ENCODE data around the gene MYBPC3. TPM values are rescaled to one million over a fixed set of nuclear protein-coding genes. Genes with fewer than 3 reads are reported as not detected.

MYBPC3 gene
- total and polyA plus RNA-seq, 2 donors (not counting 3 experiments of a cell fraction or from before 2014, with no cell fraction given): not detected

GRCh38 chr11:47340980-47341775 is 11.3 kb downstream of the MYBPC3 start:
- no peak for DNase-seq (ENCODE audit: low read depth, low spot score)
- Histone ChIP-seq H3K4me2 (ENCODE audit: insufficient read depth, low read length) (no peak overlapping the region), H3K9ac (replicated peaks; ENCODE audit: extremely low read depth, insufficient read depth, low read length) (no peak overlapping the region), H3K36me3 (ENCODE audit: control insufficient read depth in 2 of 2, extremely low read depth in 1 of 2, insufficient read depth in 2 of 2, low read length in 2 of 2) (no peaks in the 10 kb centered on the region), H3K9me1 (replicated peaks; ENCODE audit: control insufficient read depth, extremely low read depth, insufficient read depth, low read length) (no peaks in the 10 kb centered on the region), H3K27me3 (ENCODE audit: control insufficient read depth in 2 of 2, insufficient read depth in 2 of 2, low read length in 2 of 2) (no peaks in the 10 kb centered on the region), H2AFZ (ENCODE audit: low read depth, low read length) (no peak overlapping the region), H3K4me3 (replicated peaks in 1 of 3; ENCODE audit: insufficient read depth in 1 of 3, low read depth in 1 of 3, low read length in 3 of 3) (no peak overlapping the region), H3K9me3 (replicated peaks; ENCODE audit: control insufficient read depth, insufficient read depth, low read length) (no peaks in the 10 kb centered on the region), H3K4me1 (ENCODE audit: control insufficient read depth, extremely low read depth, insufficient read depth, low read length) (no peaks in the 10 kb centered on the region), H3K27ac (ENCODE audit: insufficient read depth, low read depth, low read length) (no peak overlapping the region), H4K20me1 (replicated peaks; ENCODE audit: control insufficient read depth, extremely low read depth, insufficient read depth, low read length) (no peaks in the 10 kb centered on the region), H3K79me2 (ENCODE audit: control insufficient read depth, insufficient read depth, low read length) (no peaks in the 10 kb centered on the region)
- FAIRE-seq: no peak
- dilution Hi-C loops (cut with MboI; ENCODE audit: extremely low pct_ligation_motif_present, low sequenced_read_pairs) (no loop called here), intact Hi-C loops (cut with micrococcal nuclease) (no loop called here)
- TF ChIP-seq CTCF (IDR thresholded peaks at IDR 0.05; ENCODE audit: extremely low read depth in 1 of 2, insufficient read depth in 1 of 2, low read depth in 1 of 2, low read length in 2 of 2) (no peak), JUN (IDR thresholded peaks at IDR 0.05; ENCODE audit: borderline replicate concordance, insufficient read depth, insufficient read length, low read depth) (no peak), EZH2 (IDR thresholded peaks at IDR 0.05; ENCODE audit: borderline replicate concordance, low read depth, low read length, severe bottlenecking) (no peak), POLR2AphosphoS5 (IDR thresholded peaks at IDR 0.05; ENCODE audit: insufficient read depth, low read depth, low read length) (no peak), MAX (IDR thresholded peaks at IDR 0.05; ENCODE audit: insufficient read depth, insufficient read length) (no peak), POLR2A (IDR thresholded peaks at IDR 0.05; ENCODE audit: low read depth, low read length) (no peak), FOS (IDR thresholded peaks at IDR 0.05; ENCODE audit: borderline replicate concordance, insufficient read depth, low read length) (no peak), MYC (IDR thresholded peaks at IDR 0.05; ENCODE audit: low read depth, low read length) (no peak), GATA2 (IDR thresholded peaks at IDR 0.05; ENCODE audit: insufficient read depth, insufficient read length, low read depth, low read length) (no peak)
- ChIA-PET CTCF (interaction anchor here (1.3 to 2.4 kb wide), 2 partner anchors 13 to 33 kb away, joined by 3 to 9 read pairs; no protein-coding TSS in a partner anchor), POLR2A (no interaction called here)
- BruUV-seq (replicated peaks): no TSS peak

Measured in endothelial cell of umbilical vein (primary cell).